NCI-H2171 (cell line): ENCODE results near the gene PPP1R16B.
A peak's percentile ranks its signal among the peaks of the same experiment; 100 is the strongest.

Source experiments
- DNase-seq: peaks from one replicate; lab custom pipeline; 2025; lab: John Stamatoyannopoulos, UW

The PPP1R16B gene

GRCh38 chr20:38877483-38877882 lies 72.0 kb downstream of the PPP1R16B start:
- no peak for DNase-seq

- no peak for DNase-seq
These were observed 73.4 kb downstream of the PPP1R16B start for GRCh38 chr20:38878866-38879265.

- DNase-seq = no peak
These were observed 75.6 kb downstream of the PPP1R16B start for GRCh38 chr20:38880952-38881735.

GRCh38 chr20:38881806-38882440 lies 76.4 kb downstream of the PPP1R16B start:
- no peak for DNase-seq

- no peak for DNase-seq
These were observed 77.1 kb downstream of the PPP1R16B start for GRCh38 chr20:38882600-38882999.

- DNase-seq = peak; percentile 98
These were observed 77.8 kb downstream of the PPP1R16B start for GRCh38 chr20:38883081-38883980.

GRCh38 chr20:38883981-38884733 lies 78.7 kb downstream of the PPP1R16B start:
- no peak for DNase-seq

GRCh38 chr20:38885357-38885756 lies 79.9 kb downstream of the PPP1R16B start:
- no peak for DNase-seq

- no peak for DNase-seq
These were observed 82.7 kb downstream of the PPP1R16B start for GRCh38 chr20:38888059-38888831.

GRCh38 chr20:38889050-38889449 lies 83.6 kb downstream of the PPP1R16B start:
- DNase-seq = no peak

GRCh38 chr20:38889792-38890496 lies 84.4 kb downstream of the PPP1R16B start:
- no peak for DNase-seq

- DNase-seq = no peak
These were observed 85.0 kb downstream of the PPP1R16B start for GRCh38 chr20:38890497-38890818.

GRCh38 chr20:38892091-38892981 lies 86.8 kb downstream of the PPP1R16B start:
- DNase-seq = no peak

GRCh38 chr20:38893056-38893564 lies 87.6 kb downstream of the PPP1R16B start:
- no peak for DNase-seq

- DNase-seq = peak; percentile 84
These were observed 88.1 kb downstream of the PPP1R16B start for GRCh38 chr20:38893565-38894090.

GRCh38 chr20:38894091-38894847 lies 88.8 kb downstream of the PPP1R16B start:
- DNase-seq = peak; percentile 94

- DNase-seq = no peak
These were observed 89.8 kb downstream of the PPP1R16B start for GRCh38 chr20:38895098-38895949.
